HG03457 (cell line): ENCODE data around the gene PRKAG2.

Experiments used
- ATAC-seq: cut with Tn5 transposase; IDR thresholded peaks from one replicate; pipeline ENCODE4 v1.9.1; 2021; ENCODE audit warnings: moderate number of reproducible peaks; ENCODE audit not compliant: unreplicated experiment

Gene PRKAG2

DNA sequence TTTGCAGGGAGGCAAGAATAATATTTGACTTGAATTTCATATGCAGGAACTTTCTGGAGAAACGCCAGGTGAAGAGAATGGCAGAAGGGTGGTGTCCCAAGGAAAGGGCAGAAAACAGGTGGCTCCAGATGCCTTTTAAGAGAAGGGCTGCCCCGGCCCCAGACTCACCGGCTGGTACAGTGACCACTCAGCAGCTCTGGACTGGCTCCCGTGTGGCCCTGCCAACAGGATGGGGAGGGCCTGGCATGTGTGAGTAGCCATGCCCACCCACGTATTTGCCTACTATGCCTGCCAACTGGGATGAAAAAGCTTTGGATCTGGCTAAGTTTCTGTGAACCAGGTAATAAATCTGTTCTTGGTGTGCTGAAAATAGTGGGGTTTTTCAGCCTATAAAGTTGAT lies 159.5 kb downstream of the PRKAG2 start:
- ATAC-seq: no peak

DNA sequence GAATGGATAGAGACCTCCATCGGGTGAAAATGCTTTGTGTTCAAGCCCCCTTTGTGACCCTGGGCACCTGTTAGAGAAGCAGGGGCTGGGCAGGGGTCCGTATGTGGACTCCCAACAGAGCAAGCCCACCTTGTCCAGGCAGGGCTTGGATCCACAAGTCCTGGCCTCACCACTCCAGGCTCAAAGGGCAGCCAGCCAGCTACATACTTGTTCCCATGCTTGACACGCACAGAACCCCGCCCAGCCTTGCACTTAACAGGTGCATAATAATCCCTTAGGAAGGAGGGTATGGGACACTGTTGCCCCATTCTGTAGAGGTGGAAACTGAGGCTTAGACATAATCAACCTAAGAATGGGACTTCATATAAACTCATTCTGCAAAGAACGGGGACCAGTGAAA lies 160.6 kb downstream of the PRKAG2 start:
- ATAC-seq: no peak

DNA sequence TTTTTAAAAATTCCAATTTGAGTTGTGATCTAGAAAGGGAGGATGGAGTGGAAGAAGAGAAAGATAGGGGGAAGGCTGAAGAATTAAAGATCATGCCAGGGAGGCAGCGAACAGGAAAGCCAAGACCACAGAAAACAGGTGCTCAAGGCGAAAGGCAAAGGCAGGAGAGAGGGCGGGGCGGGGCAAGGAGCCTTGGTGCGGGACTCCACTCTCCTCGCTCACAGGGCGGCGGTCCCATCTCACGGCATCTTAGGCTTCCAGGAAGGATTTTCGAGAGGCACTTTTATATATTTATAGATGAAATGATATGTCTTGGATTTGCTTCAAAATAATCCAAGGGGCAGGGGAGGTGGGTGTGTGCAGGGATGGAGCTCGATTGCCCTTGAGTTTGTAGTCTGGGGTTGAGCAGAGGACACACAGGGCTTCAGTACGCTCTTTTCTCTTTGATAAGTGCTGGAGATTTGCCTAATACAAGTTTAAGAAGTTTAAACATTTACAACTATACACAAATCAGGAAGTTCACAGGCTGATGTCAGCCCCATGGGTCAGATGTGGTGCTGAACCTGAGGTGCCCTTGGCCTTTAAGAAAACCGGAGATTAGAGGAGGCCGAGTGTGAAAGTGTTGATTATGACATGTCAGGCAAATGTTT lies 161.1 kb downstream of the PRKAG2 start:
- ATAC-seq: no peak

DNA sequence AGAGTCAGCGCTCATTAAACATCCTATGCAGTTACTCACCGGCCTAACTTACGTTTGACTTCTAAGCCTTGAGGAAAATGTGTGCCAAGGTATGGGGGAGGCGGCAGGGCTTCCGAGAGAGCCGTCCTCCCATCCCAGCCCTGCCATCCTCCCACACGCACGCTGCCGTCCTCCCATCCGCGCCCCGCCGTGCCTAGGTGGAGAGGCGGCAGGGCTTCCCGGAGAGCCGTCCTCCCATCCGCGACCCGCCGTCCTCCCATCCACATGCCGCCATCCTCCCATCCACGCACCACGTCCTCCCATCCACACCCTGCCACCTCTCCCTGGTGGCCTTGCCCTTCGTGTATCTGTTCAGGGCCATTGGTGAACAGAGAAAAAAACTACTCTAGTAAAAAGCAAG lies 162.7 kb downstream of the PRKAG2 start:
- ATAC-seq: no peak

GRCh38 chr7:151712810-151713125 lies 164.1 kb downstream of the PRKAG2 start:
- ATAC-seq: no peak

DNA sequence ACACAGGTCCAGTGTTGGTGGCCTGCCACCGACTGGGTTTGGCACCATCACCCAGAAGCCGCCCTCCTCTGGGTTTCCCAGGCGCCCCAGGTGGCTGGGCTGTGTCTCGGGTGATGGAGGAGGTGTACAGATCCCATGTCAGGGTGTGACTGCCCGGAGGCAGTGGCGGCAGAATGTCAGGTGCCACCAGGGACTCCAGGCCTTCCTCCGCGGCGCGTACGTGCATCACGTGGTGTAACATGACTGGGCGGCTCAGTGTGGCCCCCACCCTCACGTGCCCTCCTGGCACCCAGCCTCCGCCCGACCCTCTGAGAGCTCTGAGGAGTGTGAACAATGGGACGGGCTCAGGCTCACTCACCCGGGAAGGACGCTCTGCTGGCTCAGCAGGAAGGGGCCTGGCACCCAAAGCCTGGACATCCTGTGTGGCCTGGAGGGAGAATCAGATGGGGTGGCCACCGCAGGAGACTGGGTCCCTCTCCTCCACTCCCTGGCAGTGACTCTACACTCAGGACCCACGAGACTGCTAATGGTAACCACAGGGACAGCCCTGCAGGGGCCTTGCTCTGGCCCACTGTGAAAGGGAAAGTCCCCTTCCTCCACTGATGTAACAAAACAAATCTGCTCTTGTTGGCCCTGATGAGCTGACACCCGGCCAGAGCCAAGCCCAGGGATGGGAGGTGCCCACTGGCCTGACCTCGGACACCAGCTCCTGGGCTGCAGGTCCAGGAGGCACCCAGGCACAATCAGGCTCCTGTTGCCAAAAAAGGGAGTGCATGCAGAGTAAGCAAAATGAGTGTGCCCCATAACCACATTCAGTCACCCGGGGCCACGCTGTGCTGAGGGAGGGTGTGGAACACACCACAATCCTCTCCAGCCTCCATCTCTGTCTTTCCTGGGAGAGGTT lies 164.8 kb downstream of the PRKAG2 start:
- ATAC-seq: no peak

DNA sequence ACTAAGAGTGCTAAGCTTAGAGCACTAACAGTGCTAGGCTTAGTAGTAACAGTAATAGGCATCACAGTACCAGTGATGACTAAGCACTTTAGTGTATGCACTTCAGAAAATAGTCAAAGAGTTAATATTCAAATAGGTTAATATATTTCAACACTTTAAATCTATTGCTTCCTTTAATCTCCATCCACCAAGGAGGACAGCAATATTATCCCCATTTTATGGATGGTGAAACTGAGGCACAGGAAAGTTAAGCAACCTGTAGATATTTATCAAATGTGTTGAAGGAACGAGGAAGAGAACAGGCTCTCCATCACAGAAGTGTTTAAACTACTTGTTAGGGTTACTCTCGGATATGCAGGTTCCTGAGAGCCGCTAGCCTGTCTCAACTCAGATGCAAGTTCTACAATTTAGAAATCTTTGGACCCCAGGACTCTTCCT lies 165.5 kb downstream of the PRKAG2 start:
- ATAC-seq: no peak

GRCh38 chr7:151710646-151711434 lies 166.1 kb downstream of the PRKAG2 start:
- ATAC-seq: no peak

DNA sequence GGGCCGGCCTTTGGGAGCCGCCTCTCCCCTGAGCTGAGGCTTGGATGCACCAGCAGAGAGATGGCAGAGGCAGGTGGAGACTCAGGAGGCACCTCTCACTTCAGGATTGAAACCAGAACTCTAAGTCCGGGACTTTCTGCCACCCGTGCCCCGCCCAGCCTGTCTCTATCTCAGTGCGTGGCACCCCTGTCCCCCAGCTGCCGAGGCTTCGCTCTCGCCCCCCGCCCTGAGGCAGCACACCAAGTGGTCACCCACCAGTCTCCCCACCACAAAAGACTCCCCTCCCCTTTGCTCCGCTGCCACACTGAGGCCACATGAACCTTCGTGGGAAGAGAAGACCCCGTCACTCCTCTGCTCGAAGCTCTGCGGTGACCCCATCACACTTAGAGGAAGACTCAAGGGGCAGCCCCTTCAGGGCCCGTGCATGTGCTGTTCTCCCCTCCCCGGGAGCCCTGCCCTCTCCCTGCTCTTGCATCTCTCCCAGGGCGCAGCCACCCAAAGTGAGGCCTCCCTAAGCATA lies 166.7 kb downstream of the PRKAG2 start:
- no peak for ATAC-seq

DNA sequence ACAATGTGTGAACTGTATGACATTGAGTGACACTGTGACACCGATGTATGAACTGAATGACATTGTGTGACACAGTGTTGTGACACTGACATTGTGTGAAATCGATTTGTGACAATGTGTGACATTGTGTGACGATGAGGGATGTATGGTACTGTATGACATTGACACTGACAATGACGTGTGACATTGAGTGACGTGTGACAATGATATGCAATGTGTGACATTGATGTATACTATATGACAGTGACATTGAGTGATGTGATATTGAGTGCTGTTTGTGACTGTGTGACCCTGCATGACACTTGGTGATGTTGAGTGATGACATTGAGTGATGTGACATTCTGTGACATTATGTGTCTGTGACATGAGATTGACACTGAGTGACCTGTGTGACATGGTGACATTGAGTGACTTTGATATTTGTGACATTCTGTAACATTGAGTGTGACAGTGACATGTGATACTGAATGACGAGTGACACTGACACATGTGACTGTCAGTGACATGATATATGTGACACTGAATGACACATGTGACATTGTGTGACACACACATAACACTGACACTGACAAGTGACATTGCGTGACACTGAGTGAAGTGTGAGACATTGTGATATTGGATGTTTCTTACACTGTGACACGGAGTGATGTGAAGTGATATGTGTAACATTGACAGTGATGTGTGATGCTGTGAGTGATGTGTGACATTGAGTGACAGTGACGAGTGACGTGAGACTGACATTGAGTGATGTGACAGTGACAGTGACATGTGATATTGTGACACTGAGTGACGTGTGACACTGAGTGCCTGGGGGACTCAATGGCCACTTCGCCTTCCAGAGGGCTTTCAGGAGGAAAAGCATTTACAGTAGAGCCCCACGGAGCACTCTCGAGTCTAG lies 167.5 kb downstream of the PRKAG2 start:
- no peak for ATAC-seq

DNA sequence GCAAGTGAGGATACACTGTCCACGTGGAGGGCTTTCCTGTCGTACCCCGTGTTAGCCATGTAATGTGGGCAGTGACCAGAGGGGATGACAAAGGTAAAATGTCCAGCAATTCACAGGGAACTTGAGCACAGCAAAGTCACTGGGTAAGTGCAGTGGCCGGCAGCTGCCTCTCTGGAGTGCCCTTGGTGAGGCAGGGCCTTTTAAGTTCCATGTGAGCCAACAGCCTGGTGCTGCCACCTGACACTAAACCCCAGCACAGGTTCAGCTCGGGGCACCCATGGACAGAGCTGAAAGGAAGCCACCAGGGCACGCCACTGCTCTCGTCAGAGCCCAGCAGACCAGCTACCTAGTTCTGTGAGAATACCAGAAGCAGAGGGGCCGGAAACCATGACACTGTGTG lies 168.3 kb downstream of the PRKAG2 start:
- no peak for ATAC-seq

GRCh38 chr7:151707757-151708156 lies 169.2 kb downstream of the PRKAG2 start:
- ATAC-seq: no peak

- ATAC-seq: no peak
Measured at GRCh38 chr7:151707105-151707469, 169.8 kb downstream of the PRKAG2 start.

DNA sequence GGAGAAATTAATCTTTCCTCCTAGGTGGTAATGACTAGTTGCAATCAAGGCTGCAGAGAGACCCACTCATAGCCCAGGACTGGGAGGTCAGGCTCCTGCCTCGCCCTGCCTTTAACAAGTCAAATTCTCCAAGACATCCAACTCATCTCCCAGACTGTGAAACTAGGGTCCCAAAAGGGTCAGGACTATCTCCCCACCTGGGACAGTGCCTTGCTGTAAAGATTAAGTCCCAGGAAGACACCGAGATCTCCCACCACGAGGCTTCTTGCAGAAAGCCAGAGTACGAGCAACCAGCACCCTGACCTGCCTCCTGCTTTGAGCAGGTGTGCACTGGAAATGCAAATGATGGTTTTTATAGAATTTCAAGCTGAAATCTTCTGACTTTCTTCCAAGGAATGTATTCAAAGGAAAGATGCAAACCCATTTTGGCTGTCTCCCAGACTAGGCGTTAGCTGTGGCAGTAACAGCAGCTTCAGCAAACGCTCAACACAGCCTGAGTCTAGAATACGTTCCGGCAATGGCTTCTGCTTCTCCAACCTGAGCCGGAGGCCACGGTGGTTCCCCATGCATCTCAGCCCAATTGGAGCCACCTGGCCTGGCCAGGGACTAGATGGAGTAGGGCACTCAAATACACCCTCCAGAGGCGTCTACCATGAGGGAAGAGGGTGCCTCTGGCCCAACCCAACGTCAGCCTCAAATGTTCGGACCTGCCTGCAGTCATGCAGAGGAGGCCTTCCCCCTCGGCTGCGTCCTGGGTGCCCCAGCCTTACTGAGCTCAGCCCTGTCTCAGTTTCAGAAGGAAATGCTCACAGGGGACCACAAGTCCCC lies 170.4 kb downstream of the PRKAG2 start:
- ATAC-seq: no peak

DNA sequence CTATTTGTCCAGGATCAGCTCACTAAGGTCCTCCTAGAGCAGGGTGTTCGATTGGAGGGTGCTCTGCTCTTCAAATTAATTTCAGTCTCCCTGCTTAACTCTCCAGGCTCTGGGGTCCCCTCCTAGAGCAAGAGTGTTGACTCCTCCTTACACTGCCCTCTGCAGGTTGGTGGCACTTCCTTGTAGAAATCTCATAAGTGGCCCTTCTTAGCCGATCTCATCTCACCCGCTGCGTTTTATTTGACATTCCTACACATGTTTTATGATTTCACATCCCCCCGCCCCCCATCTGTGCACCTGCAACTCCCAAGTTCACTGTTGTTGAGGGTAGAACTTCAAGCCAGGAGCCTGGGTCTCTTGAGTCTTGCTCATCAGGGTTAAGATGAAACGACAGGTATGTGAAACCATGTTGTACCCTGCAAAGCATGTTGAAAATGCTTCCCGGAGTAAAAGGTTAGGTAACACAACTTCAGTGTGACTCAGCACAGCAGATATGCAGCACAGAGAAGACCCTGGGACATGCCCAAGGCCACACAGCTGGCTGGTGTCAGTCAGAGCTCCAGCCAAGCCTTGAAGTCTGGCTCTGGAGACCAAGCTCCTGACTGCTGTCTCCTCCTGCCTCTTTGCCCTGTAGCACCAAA lies 171.2 kb downstream of the PRKAG2 start:
- no peak for ATAC-seq

GRCh38 chr7:151704960-151705635 lies 171.8 kb downstream of the PRKAG2 start:
- no peak for ATAC-seq

GRCh38 chr7:151704299-151704959 lies 172.5 kb downstream of the PRKAG2 start:
- no peak for ATAC-seq

DNA sequence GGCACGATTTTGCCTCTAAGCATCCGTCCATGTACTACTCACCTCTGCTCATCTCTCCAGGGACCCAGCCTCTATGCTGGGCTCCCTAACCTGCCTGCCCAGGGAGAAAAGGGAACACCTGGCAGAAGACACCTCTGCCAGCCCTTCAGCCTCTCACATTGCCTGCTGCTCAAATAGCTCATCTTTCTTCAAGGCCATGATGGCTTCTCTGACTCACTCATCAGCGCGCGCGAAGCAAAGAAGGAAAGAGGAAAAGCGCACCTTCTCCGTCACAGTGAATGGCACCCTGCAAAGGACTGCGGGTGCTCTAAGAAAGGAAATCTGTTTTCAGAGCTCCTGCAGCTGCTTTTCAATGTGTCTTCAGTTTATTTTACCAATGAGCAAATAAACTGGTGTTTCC lies 174.0 kb downstream of the PRKAG2 start:
- no peak for ATAC-seq
